NCI-H2227 (cell line): ENCODE measurements around the gene CAPN9.
"Not testable (repeated sequence)": the region's sequence is repeated elsewhere in the genome, so short reads cannot be mapped to it uniquely, and the experiment has no call there.

Experiments used
- DNase-seq: peaks from one replicate; lab custom pipeline; 2025; ENCODE audit not compliant: unreplicated experiment; lab: John Stamatoyannopoulos, UW

Gene CAPN9, protein sequence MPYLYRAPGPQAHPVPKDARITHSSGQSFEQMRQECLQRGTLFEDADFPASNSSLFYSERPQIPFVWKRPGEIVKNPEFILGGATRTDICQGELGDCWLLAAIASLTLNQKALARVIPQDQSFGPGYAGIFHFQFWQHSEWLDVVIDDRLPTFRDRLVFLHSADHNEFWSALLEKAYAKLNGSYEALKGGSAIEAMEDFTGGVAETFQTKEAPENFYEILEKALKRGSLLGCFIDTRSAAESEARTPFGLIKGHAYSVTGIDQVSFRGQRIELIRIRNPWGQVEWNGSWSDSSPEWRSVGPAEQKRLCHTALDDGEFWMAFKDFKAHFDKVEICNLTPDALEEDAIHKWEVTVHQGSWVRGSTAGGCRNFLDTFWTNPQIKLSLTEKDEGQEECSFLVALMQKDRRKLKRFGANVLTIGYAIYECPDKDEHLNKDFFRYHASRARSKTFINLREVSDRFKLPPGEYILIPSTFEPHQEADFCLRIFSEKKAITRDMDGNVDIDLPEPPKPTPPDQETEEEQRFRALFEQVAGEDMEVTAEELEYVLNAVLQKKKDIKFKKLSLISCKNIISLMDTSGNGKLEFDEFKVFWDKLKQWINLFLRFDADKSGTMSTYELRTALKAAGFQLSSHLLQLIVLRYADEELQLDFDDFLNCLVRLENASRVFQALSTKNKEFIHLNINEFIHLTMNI

GRCh38 chr1:230747127-230747730 lies at the start of gene CAPN9:
Gene CAPN9, plus strand, starts transcription at chr1:230747388. Its CDS starts 109 bp downstream, at chr1:230747497.
- DNase-seq: no peak

DNA sequence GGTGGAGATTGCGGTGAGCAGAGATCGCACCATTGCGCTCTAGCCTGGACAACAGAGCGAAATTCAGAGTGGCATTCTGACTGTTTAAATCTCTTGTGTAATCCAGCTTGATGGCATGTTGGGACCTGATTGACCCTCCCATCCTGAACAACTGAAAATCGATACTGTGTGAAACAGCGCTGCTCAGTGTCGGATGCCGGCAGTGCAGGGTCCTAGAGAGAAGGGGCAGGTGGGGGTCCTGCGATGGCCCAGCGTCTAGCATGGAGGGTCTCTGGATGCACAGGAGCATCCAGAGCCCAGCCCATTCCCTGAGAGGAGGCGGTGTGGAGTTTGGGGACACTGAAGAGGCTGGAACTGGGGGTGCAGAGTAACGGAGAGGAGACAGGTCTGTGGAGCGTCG lies 49.1 kb upstream of the CAPN9 start:
- DNase-seq: no peak

DNA sequence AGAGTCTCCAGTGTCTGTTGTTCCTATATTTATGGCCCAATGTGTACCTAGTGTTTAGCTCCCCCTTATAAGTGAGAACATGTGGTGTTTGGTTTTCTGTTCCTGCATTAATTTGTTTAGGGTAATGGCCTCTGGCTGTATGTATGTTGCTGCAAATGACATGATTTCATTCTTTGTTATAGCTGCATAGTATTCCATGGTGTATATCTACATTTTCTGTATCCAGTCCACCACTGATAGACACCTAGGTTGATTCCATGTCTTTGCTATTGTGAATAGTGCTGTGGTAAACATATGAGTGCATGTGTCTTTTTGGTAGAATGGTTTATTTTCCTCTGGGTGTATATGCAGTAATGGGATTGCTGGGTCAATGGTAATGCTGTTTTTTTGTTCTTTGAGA lies 48.2 kb upstream of the CAPN9 start:
- DNase-seq: not testable (repeated sequence)

DNA sequence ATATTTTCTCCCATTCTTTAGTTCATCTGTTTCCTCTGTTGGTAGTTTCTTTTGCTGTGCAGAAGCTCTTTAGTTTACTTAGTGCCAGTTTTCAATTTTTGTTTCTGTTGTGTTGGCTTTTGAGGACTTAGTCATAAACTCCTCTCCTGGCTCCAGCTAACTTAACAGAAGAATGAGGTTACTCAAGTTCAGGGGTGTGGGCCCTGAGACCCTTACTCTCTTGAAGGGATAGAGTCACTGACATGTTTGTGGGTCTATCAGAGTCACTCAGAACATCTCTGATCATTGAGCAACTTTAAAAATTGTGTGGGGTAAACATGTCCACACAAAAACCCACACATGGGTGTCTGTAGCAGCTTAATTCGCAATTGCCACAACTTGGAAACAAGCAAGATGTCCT lies 47.5 kb upstream of the CAPN9 start:
- DNase-seq: no peak

DNA sequence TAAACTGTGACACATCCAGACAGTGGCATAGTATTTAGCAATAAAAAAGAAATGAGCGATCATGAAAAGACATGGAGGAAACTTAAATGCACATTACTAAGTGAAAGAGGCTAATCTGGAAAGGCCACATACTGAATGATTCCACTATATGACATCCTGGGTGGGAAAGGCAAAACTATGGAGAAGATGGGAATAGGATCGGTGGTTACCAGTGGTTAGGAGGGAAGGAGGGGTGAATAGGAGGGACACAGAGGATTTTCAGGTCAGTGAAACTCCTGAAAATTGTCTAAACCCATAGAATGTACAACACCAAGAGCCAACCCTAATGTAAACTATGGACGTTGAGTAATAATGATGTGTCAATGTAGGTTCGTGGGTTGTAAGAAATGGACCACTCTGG lies 47.1 kb upstream of the CAPN9 start:
- no peak for DNase-seq

- no peak for DNase-seq
Observed at GRCh38 chr1:230701434-230701833, 45.8 kb upstream of the CAPN9 start.

- DNase-seq: no peak
Observed at GRCh38 chr1:230701895-230702768, 45.1 kb upstream of the CAPN9 start.

GRCh38 chr1:230702934-230703678 lies 44.1 kb upstream of the CAPN9 start:
- DNase-seq: peak; percentile 49

- no peak for DNase-seq
Observed at GRCh38 chr1:230703679-230704385, 43.4 kb upstream of the CAPN9 start.

DNA sequence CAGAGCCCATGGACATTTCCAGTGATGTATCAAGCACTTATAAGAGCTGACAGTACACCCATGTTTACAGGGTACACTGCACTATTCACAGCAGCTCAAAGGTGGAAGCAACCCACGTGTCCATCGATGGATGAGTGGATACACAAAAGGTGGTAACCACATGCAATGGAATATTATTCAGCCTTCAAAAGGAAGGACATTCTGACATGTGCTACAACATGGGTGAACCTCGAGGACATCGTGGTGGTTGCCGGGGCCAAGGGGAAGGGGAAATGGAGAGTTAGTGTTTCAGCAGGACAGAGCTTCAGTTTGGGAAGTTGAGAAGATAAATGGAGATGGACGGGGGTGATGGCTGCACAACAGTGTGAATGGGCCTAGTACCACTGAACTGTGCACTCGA lies 42.4 kb upstream of the CAPN9 start:
- DNase-seq: no peak

DNA sequence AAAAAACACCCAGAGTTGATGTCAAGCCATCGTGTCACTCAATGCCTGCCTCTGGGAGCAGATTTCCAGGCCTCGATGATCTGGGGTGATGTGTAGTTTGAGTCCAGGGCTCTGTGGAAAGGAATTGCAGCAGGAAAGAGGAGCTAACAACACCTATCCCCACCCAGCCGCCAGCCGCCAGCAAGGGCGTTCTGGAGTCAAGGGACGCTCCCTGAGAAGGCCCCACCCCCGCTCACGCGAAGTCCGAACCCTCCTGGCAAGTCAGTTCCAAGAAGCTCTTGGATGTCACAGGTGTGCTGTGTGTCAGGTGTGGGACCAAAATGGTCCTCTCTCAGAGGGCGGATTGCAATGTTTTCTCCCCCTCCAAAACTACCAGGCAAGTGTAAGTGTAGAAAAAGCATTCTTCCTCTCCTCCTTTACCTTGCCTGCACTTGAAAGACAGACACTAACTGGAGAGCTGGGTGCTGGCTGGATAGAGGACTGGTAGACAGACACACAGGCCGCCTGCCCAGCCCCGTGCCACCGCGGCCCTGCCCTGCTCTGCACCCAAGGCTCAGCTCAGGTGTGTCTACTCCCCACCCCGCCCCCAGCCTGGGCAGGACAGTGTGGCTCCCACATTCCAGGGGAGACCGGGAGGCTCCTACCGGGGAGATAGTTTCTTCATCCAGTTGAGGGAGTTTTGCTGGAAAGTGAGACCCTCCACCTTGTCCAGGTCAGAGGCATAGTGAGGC lies 41.7 kb upstream of the CAPN9 start:
- DNase-seq: no peak

DNA sequence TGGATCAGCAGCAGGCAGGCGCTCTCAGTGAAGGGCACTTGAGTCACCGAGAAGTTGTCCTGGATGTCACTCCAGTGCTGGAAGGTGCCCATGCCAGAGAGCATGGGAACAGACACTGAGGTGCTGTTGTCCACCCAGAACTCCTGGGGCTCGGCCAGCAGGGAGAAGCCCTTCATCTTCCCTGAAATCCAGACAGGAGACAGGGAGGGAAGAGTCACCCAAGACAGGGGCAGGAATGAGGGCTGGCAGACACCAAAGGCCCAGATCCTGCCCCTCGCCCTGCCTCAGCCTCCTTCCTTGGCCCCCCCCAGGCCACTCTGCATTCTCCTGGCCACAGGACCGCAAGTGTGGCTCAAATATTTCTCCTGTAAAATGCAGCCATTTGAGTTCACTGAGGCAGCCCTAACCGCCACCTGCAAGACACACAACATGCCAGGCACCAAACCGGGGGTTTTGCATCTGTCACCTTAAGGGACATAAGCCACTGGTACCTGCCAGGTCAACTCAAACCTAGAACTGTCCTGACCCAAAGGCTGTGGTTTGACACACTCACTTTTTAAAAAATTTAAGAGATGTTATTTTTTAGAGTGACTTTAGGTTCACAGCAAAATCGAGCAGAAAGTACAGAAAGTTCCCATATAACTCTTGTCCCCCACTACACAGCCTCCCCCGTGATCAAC lies 41.0 kb upstream of the CAPN9 start:
- DNase-seq: no peak

DNA sequence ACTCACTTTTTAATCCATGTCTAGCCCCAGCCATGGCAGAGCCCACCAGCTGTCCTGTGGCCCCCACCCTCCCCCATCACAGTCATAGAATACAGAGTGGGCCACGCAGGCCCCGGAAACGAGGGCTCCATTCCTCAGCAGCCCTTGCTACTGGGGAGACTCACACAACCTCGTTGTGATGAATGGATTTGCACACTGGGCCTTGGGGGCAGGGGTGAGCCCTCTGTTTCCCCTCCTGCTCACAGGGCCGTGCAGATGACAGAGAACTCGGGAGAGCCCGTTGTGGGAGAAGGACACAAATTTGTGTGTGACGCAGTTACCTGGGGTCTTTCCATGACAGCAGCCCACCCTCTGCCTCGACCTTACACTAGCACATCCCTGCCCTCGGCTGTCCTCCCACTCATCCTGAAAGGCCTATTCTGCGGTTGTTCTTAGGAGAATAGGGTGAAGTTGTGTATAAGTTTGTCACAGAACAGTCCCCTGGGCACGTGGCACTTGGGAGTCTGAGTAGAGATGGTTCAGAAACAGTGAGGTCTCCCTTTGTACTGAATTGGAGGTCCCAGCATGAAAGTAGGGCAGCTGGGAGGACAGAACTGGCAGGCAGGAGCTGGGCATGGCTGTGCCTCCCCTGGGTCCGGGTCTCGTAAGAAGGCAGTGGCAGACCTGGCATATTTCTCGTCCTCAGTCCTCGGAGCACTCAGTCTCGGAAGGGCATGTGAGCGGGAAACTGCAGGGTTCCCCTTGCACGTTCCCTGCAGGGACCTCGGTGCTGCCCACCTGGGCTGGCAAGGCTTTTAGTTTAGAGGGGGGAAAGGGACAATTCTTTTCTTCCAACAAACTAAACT lies 40.1 kb upstream of the CAPN9 start:
- DNase-seq: no peak

DNA sequence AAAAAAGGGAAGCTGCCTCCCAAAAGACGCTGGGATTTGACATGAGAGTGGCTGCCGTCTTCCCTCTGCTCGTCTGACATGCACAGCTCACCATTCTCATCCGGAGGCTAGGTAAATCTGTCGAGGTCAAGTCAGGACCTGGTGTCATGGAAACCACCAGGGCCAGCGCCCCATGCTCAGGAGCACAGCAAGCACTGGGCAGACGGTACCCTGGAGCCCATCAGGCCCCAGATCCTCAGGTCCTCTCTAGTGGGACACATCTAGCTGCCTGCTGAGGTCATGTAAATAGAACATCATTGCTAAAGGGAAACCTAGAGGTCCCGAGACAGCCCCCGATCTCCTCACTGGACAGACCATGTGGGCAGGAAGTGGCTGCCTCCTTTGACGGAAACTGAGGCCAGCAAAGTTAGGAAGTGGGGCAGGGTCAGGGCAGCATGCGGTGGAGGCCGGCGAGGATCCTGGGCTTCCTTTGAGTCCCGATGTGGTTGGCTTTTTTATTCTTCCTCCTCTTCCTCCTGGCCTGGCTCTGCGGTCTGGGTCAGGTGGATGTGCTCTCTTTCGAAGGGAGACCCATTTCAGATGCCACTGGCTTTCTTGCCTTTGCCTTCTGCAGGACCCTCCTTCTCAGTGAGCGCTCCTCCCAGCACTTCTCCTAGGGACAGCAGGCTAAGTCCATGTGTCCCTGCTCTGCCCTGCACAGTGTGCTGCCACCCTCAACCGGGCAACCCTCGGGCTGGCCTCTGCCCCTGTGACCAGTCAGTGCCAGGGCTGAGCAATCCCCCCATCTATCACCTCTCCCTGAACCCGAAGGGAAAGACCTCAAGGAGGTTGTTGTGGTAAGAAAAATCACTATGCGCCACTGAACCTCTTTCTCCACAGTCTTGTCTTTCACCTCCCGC lies 39.2 kb upstream of the CAPN9 start:
- no peak for DNase-seq

DNA sequence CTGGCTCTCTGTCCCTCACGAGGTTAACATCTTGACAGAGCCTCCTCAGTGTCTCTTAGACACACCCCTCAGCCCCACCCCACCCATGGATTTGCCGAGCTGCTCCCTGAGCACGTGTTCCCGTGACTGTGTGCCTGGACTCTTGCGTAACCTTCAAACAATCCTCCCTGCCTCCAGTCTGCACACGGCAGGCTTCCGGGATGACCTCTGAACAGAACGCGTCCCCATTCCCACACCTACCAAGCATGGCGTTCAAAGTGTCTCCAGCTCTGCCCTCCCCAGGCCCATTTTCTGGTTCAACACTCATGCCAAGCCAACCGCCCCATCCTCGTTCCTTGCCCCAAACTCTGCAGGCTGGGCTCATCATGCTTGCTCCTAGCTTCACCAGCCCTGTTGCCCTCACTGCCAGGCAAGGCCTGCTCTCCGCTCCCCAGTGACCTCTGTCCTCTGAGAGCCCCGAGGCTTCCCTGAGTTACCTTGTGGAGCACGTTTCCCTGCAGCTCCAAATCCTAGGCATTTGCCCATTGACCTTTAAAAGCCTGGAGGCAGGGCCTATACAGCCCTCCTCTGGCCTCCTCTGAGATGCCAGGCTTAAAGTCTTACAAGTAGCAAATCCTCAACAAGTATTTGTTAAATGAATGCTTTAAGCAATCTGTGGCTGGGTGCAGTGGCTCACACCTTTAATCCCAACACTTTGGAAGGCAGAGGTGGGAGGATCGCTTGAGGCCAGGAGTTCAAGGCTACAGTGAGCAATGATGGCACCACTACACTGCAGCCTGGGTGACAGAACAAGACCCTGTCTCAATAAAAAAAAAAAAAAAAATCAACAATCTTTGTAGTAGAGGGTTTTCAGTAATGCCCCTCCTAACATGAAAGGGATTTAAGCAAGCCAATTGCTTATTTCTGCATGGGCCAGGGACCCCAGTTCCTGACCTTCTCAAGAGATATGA lies 38.3 kb upstream of the CAPN9 start:
- DNase-seq: no peak
